Caco-2 (cell line): ENCODE results near the gene CD82. TPM values are rescaled to one million over a fixed set of nuclear protein-coding genes. Genes with fewer than 3 reads are reported as not detected.
A peak's percentile ranks its signal among the peaks of the same experiment; 100 is the strongest.

Experiments
- Bru-seq: library from RNA; stranded (reverse); fragments of 400-500 nt; gene quantifications from one replicate; lab custom pipeline; 2021; lab: Mats Ljungman, UMichigan
- BruChase-seq, 2 experiments: library from RNA; stranded (reverse); fragments of 400-500 nt; gene quantifications; one replicate each; lab custom pipeline; 2021; lab: Mats Ljungman, UMichigan
- BruUV-seq: library from RNA; stranded (reverse); fragments of 400-500 nt; replicated peaks from 2 replicates; lab custom pipeline; 2021; lab: Mats Ljungman, UMichigan
- CTCF ChIA-PET: fragments of 300-600 bp; sonication (Branson Sonifier 250); formaldehyde crosslinking; loops from one replicate; lab custom pipeline; 2022; ENCODE audit warnings: antibody characterized with exemption; lab: Charles Lee
- POLR2A ChIA-PET: fragments of 300-600 bp; sonication (Branson Sonifier 250); formaldehyde crosslinking; loops from one replicate; lab custom pipeline; 2022; ENCODE audit warnings: antibody characterized with exemption; lab: Charles Lee
- DNase-seq, 2 experiments: peaks; one replicate each; pipeline versions ENCODE4 v3.0.0 to v3.0.0-alpha.2; 2020 to 2022
- H3K27me3 ChIP-seq: replicated peaks from 2 replicates; pipeline ENCODE4 v1.6.0; 2011; ENCODE audit warnings: low read length; ENCODE audit not compliant: control insufficient read depth, insufficient read depth
- H3K36me3 ChIP-seq: 2 replicates; pipeline ENCODE4 v1.5.1; 2011; ENCODE audit warnings: low read length; ENCODE audit not compliant: control insufficient read depth, insufficient read depth
- H3K4me1 ChIP-seq: fragments of 250-450 bp; sonication (Bioruptor Pico); 2 replicates; pipeline ENCODE4 v1.5.1; 2020; ENCODE audit warnings: mild to moderate bottlenecking
- H3K4me3 ChIP-seq: 2 replicates; pipeline ENCODE4 v1.5.1; 2011; ENCODE audit warnings: low read depth, mild to moderate bottlenecking, control low read depth, low read length
- H3K9me3 ChIP-seq: fragments of 250-450 bp; sonication (Bioruptor Pico); 2 replicates; pipeline ENCODE4 v1.5.1; 2020; ENCODE audit warnings: mild to moderate bottlenecking, moderate library complexity
- H3K27ac Mint-ChIP-seq: one replicate; pipeline ENCODE4 v1.8.0; 2022; ENCODE audit warnings: mixed read lengths; ENCODE audit not compliant: unreplicated experiment
- H3K27me3 Mint-ChIP-seq: one replicate; pipeline ENCODE4 v1.8.0; 2022; ENCODE audit warnings: mixed read lengths; ENCODE audit not compliant: insufficient read depth, unreplicated experiment
- H3K36me3 Mint-ChIP-seq: one replicate; pipeline ENCODE4 v1.8.0; 2022; ENCODE audit warnings: mild to moderate bottlenecking, mixed read lengths; ENCODE audit not compliant: insufficient read depth, unreplicated experiment
- H3K4me1 Mint-ChIP-seq: one replicate; pipeline ENCODE4 v1.8.0; 2022; ENCODE audit warnings: low read depth, mixed read lengths; ENCODE audit not compliant: unreplicated experiment
- H3K4me3 Mint-ChIP-seq: one replicate; pipeline ENCODE4 v1.8.0; 2022; ENCODE audit warnings: mild to moderate bottlenecking, moderate library complexity, mixed read lengths; ENCODE audit not compliant: unreplicated experiment
- H3K9me3 Mint-ChIP-seq: one replicate; pipeline ENCODE4 v1.8.0; 2022; ENCODE audit warnings: mixed read lengths; ENCODE audit not compliant: unreplicated experiment
- intact Hi-C: fragments of 100-400 bp; cut with micrococcal nuclease; formaldehyde crosslinking; loops from one replicate; pipeline ENCODE4 v1.10.0; 2022; ENCODE audit not compliant: unreplicated experiment
- long read RNA-seq: library from polyadenylated mRNA; stranded (forward); transcript quantifications from one replicate; pipeline ENCODE4 v2.0.0, GENCODE V29; 2022
- total RNA-seq: library from RNA; stranded (reverse); gene quantifications from 2 replicates; pipeline ENCODE4 v1.2.3, GENCODE V29; 2022
- TF ChIP-seq, protein P1 (sequence below), 2 experiments: fragments of 200-600 bp in 1 of 2; IDR thresholded peaks; 1 replicate in 1 of 2; 2 replicates in 1 of 2; pipeline versions ENCODE4 v1.5.1 to v1.8.0; 2011 to 2022; ENCODE audit warnings: antibody characterized with exemption in 1 of 2, control low read depth in 1 of 2, inconsistent platforms in 1 of 2, low read depth in 1 of 2, low read length in 1 of 2, mild to moderate bottlenecking in 1 of 2, moderate library complexity in 1 of 2; ENCODE audit not compliant: insufficient read depth in 1 of 2, severe bottlenecking in 1 of 2, unreplicated experiment in 1 of 2

CD82 gene, protein sequence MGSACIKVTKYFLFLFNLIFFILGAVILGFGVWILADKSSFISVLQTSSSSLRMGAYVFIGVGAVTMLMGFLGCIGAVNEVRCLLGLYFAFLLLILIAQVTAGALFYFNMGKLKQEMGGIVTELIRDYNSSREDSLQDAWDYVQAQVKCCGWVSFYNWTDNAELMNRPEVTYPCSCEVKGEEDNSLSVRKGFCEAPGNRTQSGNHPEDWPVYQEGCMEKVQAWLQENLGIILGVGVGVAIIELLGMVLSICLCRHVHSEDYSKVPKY
- 3.7 and 4.3 TPM in 2 replicates for total RNA-seq
- percentile 20 among the genes with signal in this experiment for Bru-seq, nascent RNA
- percentile 22 among the genes with signal in this experiment for BruChase-seq, experiment 1, labeled RNA remaining after a 2-hour chase
- BruChase-seq, experiment 2, labeled RNA remaining after a 6-hour chase = percentile 19 among the genes with signal in this experiment
- long read RNA-seq, partial matches to known transcripts = 1 of 3 reads
- long read RNA-seq, other reads (novel, unspliced or antisense) = 0 of 3 reads

DNA sequence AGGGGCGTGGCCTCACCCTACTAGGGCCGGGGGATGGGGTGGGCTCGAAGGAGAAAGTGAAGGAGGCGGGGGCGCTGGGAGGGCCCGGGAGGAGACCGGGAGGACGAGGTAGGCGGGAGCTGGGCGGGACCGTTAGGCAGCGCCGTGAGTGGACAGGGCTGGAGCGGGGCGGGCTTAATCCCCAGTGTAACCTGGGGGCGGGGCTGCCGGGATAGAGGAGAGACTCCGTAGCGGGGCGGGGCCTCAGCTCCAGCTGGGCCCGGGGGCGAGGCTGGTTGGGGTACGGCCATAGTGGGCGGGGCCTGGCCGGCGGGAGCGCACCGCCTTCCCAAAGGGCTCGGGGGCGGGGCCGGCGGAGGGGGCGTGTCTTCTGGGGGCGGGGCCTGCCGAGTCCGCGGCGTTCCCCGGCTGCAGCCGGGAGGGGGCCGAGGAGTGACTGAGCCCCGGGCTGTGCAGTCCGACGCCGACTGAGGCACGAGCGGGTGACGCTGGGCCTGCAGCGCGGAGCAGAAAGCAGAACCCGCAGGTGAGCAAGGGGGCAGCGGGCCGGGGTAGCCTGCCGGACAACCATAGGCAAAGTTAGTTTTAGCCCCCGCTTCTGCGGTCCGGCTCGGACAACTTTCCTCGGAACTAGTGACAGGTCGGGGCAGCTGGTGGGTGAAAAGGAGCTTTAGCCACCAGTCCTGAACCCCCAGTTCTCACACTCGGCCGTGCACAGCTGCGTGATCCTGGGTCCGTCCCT, at the start of gene CD82:
Gene CD82, plus strand, starts transcription at position 453 of the 742 bp plus-strand sequence. CDS start 29,000 bp downstream, outside the sequence.
- no peaks in the 10 kb centered on the region for H3K4me1 ChIP-seq
- no peaks in the 10 kb centered on the region for H3K9me3 Mint-ChIP-seq
- CTCF ChIA-PET = interaction anchor here (0.6 to 3.5 kb wide), 7 partner anchors 8 to 371 kb away, joined by 3 to 36 read pairs (median 6); no protein-coding TSS in a partner anchor
- H3K27me3 ChIP-seq = no peaks in the 10 kb centered on the region; the same call in 1 of the 2 replicates
- H3K27ac Mint-ChIP-seq = peak within 1 kb of the TSS; percentile 51
- H3K27me3 Mint-ChIP-seq = peaks cover 4% of the 10 kb centered on the region
- no peaks in the 10 kb centered on the region for H3K4me1 Mint-ChIP-seq
- no TSS peak for BruUV-seq
- TF ChIP-seq, protein P1, sequence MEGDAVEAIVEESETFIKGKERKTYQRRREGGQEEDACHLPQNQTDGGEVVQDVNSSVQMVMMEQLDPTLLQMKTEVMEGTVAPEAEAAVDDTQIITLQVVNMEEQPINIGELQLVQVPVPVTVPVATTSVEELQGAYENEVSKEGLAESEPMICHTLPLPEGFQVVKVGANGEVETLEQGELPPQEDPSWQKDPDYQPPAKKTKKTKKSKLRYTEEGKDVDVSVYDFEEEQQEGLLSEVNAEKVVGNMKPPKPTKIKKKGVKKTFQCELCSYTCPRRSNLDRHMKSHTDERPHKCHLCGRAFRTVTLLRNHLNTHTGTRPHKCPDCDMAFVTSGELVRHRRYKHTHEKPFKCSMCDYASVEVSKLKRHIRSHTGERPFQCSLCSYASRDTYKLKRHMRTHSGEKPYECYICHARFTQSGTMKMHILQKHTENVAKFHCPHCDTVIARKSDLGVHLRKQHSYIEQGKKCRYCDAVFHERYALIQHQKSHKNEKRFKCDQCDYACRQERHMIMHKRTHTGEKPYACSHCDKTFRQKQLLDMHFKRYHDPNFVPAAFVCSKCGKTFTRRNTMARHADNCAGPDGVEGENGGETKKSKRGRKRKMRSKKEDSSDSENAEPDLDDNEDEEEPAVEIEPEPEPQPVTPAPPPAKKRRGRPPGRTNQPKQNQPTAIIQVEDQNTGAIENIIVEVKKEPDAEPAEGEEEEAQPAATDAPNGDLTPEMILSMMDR (IDR thresholded peaks at IDR 0.05; ENCODE audit: insufficient read depth in 1 of 2, low read depth in 1 of 2, low read length in 1 of 2, severe bottlenecking in 1 of 2, unreplicated experiment in 1 of 2) = peak; percentile 35
- H3K4me3 Mint-ChIP-seq = peak within 1 kb of the TSS; percentile 72
- peak within 1 kb of the TSS; percentile 52 for H3K4me3 ChIP-seq
- POLR2A ChIA-PET = no interaction called here
- no peaks in the 10 kb centered on the region for H3K36me3 ChIP-seq
- DNase-seq = peak; percentile 98 to 99
- no peaks in the 10 kb centered on the region for H3K36me3 Mint-ChIP-seq
- intact Hi-C loops = loop anchor here (1.0 to 2.0 kb wide), 2 partner anchors 38 to 51 kb away; no protein-coding TSS in a partner anchor
- H3K9me3 ChIP-seq = no peaks in the 10 kb centered on the region

GRCh38 chr11:44516688-44517507, 48.6 kb upstream of the CD82 start:
- Histone ChIP-seq H3K27me3 (no peaks in the 10 kb centered on the region), H3K36me3 (no peaks in the 10 kb centered on the region), H3K4me3 (no peak overlapping the region), H3K9me3 (no peaks in the 10 kb centered on the region), H3K4me1 (no peaks in the 10 kb centered on the region)
- Mint-ChIP-seq H3K4me3 (no peak overlapping the region), H3K4me1 (no peaks in the 10 kb centered on the region), H3K27ac (no peak overlapping the region), H3K9me3 (no peaks in the 10 kb centered on the region), H3K36me3 (no peaks in the 10 kb centered on the region), H3K27me3 (peaks cover 15% of the 10 kb centered on the region)
- ChIA-PET POLR2A (no interaction called here), CTCF (interaction anchor here (0.5 kb wide), 1 partner anchor 8 kb away, joined by 3 read pairs; no protein-coding TSS in a partner anchor)
- DNase-seq = no peak
- BruUV-seq = no TSS peak
- TF ChIP-seq, protein P1 (IDR thresholded peaks at IDR 0.05; ENCODE audit: insufficient read depth in 1 of 2, low read depth in 1 of 2, low read length in 1 of 2, severe bottlenecking in 1 of 2, unreplicated experiment in 1 of 2) = no peak
- intact Hi-C loops = no loop called here
